Measurements from ENCODE around the gene SAMD4A.

Gene SAMD4A

DNA sequence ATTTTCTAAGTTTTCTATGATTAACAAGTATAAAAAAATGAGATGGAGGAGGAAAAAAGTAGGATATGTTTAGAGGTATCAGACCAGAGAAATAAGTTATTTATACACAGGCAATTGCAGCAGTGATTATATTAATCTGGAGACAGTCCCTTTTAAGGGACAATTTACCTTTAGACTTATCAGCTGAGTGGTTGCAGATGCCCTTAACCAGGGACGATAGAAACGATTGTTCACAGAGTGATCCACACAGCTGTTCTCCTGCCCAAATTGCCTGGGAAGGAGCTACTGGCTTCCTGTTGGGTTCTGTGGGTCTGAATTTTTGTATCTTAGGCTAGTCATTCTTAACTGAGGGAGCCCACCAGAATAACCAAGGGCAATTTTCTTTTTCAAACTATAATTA is 269.3 kb downstream of the SAMD4A start:
- no peak for DNase-seq (ENCODE audit: low spot score)

DNA sequence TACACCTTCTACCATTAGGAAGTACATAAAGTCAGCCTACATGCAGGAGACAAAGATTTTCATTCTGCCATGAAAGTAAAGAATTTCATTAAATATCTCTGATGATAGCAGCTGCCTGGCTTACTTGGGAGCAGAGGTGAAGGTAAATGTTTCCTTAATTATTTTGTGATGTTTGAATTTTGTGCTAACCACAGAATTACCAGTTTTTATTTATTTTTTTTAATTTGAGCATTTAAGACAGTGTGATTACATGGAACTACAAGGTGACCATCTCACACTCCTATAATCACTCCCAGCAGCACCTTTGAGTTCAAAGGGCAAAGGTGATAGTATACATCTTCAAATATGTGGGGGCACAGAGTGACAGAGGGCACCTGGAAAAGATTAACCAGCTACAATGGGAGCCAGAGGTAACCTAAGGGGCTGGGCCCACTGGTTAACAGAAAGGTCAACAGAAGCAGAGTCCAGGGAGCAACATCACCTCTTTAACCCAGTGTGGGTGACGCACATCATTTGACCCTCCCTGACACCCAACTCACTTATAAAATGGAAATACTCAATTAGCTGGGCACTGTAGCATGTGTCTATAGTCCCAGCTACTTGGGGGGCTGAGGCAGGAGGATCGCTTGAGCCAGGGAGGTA is 270.7 kb downstream of the SAMD4A start:
- no peak for DNase-seq (ENCODE audit: low spot score)

DNA sequence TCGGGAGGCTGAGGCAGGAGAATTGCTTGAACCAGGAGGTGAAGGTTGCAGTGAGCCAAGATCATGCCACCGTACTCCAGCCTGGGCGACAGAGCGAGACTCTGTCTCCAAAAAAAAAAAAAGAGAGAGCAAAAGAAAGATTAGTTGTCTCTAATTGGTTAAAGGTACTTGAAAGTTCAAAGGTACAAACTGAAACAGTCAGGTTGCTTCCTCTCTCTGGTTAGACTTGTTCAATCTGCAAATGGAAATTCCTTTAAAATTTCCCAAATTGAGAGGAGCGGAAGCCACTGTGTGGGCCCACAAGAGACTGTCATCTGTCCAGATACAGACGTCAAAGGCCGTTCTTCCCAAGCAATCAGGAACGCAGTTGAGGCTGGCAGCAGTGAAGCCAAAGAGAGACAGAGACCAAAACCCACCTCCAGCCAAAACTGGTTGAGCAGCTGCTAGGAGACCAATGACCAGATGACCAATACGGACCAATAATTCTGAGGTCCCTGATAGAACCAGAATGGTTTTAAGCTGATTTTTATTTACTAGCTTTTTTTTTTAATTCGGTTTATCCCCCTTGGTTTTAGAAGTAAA is 272.1 kb downstream of the SAMD4A start:
- no peak for DNase-seq (ENCODE audit: low spot score)

DNA sequence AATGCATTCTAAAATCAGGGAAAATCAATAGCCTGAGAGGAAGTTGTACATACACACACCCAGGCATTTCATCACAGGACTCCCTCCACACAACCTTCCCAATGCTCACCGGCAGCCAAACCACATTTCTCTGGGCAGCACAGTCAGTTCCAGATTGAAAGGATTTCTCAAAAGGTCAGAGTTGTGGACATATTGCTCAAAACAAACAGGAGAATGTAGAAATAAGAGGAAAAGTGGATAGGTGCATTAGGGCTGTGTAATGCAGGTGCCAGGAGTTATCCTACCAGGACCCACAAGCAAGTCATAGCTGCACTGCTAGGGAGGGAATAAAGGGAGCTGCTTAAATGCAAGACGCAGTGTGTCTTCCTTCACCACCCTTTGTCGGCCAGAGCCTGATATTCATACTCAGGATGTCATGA is 272.8 kb downstream of the SAMD4A start:
- no peak for DNase-seq (ENCODE audit: low spot score)

DNA sequence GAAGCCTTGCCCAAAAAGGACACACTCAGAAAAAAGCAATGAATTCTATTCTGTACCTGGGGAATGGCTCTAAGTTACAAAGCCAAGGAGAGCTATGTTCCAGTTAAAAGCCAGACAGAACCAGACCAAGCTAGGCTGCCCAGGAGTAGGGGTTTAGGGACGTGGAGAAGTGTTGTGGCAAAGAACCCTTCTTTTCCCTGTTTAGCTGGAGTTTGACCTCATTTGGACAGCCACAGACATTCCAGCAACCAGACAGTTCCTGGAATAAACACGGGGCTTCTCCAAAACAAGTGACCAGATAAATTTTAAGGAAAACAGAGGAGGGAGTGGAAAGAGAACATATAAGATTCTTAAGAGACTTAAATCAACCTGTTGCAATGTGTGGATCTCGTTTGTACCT is 273.4 kb downstream of the SAMD4A start:
- no peak for DNase-seq (ENCODE audit: low spot score)

DNA sequence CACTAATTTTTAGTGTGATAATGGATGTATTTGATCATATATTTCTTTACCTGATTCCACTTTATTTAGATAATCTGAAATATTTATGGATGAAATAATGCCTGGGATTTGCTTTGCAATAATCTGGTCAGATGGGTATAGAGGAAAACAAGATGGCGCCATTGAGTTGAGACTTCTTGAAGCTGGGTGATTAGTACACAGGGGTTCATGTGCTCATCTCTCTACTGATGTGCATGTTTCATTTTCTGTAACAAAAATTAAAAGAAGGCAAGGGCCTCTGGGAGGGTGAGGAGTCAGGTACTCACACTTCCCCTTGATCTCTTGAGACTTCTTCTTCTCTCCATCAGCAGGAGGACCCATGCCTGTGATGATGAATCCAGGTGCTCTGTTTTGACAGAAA is 273.9 kb downstream of the SAMD4A start:
- no peak for DNase-seq (ENCODE audit: low spot score)
